Sigmoid colon (tissue), 7 donors: ENCODE measurements around the gene AP1G2. TPM values are rescaled to one million over a fixed set of nuclear protein-coding genes. Genes with fewer than 3 reads are reported as not detected.

Source experiments
- DNase-seq: peaks from one replicate; pipeline ENCODE4 v3.0.0-alpha.2; 2019
- H3K27ac ChIP-seq, 4 donors: fragments of 200-600 bp; sonication (generic); one replicate each; pipeline ENCODE4 v1.5.1; 2016 to 2019; ENCODE audit warnings: mild to moderate bottlenecking in 1 of 4
- H3K27me3 ChIP-seq, 3 donors: fragments of 200-600 bp; sonication (generic); one replicate each; pipeline ENCODE4 v1.5.1; 2019; ENCODE audit warnings: mild to moderate bottlenecking in 1 of 3
- H3K36me3 ChIP-seq, 4 donors: fragments of 200-600 bp; sonication (generic); one replicate each; pipeline ENCODE4 v1.5.1; 2016 to 2019
- H3K4me1 ChIP-seq, 4 donors: fragments of 200-600 bp; sonication (generic); one replicate each; pipeline ENCODE4 v1.5.1; 2017 to 2019
- H3K4me3 ChIP-seq, 4 donors: fragments of 200-600 bp; sonication (generic); one replicate each; pipeline ENCODE4 v1.5.1; 2017 to 2019; ENCODE audit warnings: mild to moderate bottlenecking in 2 of 4, moderate library complexity in 1 of 4
- H3K9me3 ChIP-seq, 4 donors: fragments of 200-600 bp in 3 of 4; sonication (generic) in 3 of 4; one replicate each; pipeline versions ENCODE4 v1.5.1 to v1.6.1; 2013 to 2019
- EP300 ChIP-seq, 4 donors: sonication (generic); formaldehyde crosslinking; IDR thresholded peaks; one replicate each; pipeline ENCODE4 v1.6.1; 2017; ENCODE audit warnings: antibody characterized with exemption in 4 of 4
- POLR2A ChIP-seq, 2 donors: fragments of 450-650 bp; IDR thresholded peaks; one replicate each; pipeline ENCODE4 v1.6.1; 2016; ENCODE audit warnings: antibody characterized with exemption in 2 of 2, mild to moderate bottlenecking in 2 of 2, moderate library complexity in 2 of 2
- POLR2AphosphoS5 ChIP-seq, 4 donors: sonication (generic); formaldehyde crosslinking; IDR thresholded peaks; one replicate each; pipeline ENCODE4 v1.6.1; 2017; ENCODE audit warnings: antibody characterized with exemption in 4 of 4
- WGBS, 2 donors: extraction: QIAGEN DNeasy Blood & Tissue Kit; methylation state at CpG; one replicate each; pipeline ENCODE4 v1.1.7; 2013; 5-methylcytosine and 5-hydroxymethylcytosine counted together
- intact Hi-C: fragments of 100-400 bp; cut with DNase I; formaldehyde crosslinking; loops from one replicate; pipeline ENCODE4 v1.15.1; 2023
- polyA plus RNA-seq, 3 donors: library from polyadenylated mRNA; stranded (reverse); fragments of 200-250 nt; gene quantifications; one replicate each; pipeline ENCODE4 v1.2.3, GENCODE V29; 2013
- total RNA-seq, 4 donors: library from RNA; depleted of rRNA; stranded (reverse); fragments of >200 nt; gene quantifications; one replicate each; pipeline ENCODE4 v1.1.0, GENCODE V29; 2016
- TF ChIP-seq, protein P1 (sequence below), 4 experiments: fragments of 450-650 bp in 3 of 4; fragments of 200-600 bp in 1 of 4; IDR thresholded peaks; one replicate each; pipeline ENCODE4 v1.5.1; 2016 to 2019; ENCODE audit warnings: antibody characterized with exemption in 4 of 4, mild to moderate bottlenecking in 3 of 4, moderate library complexity in 2 of 4
- donor health status: healthy with polysubstance abuse.
- donor health status: Bipolar disorder and iron deficiency.
- donor health status: healthy.

Gene AP1G2
- total and polyA plus RNA-seq, 7 donors = 16.4 to 124 (median 33.0) TPM

DNA sequence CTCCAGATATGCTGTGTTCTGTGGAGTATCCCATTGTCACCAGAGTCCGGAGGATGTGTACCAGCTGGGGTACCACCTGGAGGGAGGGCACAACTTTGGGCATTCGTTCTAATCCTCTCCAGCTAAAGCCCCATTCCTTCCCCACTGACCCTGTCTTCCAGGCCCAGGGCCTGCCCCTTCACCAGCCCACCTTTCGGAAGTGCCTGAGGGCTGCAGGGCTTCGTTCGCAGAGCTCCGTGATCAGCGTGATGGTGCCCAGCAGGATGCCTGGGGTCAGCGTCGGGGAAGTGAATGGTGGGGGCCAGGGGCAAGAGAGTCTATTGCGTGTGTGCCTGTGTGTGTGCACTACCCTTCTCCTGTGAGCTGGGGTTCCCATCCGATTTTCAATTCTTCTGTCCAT, 2.0 kb downstream of the AP1G2 start:
- no peak overlapping the region for H3K4me3 ChIP-seq
- no peaks in the 10 kb centered on the region for H3K9me3 ChIP-seq
- H3K27me3 ChIP-seq = no peaks in the 10 kb centered on the region
- intact Hi-C loops = no loop called here
- no peak overlapping the region for H3K27ac ChIP-seq
- DNase-seq = peak; percentile 56
- no peaks in the 10 kb centered on the region for H3K36me3 ChIP-seq
- 91% methylated on average over 11 of the region's 11 CpGs for WGBS, 2 donors
- H3K4me1 ChIP-seq = peaks cover 0 to 19% (median 10%) of the 10 kb centered on the region in 4 donors
- TF ChIP-seq EP300 (IDR thresholded peaks at IDR 0.05) = no peak
- TF ChIP-seq POLR2AphosphoS5 (IDR thresholded peaks at IDR 0.05) = peak in 1 of 4 donors; percentile 8

DNA sequence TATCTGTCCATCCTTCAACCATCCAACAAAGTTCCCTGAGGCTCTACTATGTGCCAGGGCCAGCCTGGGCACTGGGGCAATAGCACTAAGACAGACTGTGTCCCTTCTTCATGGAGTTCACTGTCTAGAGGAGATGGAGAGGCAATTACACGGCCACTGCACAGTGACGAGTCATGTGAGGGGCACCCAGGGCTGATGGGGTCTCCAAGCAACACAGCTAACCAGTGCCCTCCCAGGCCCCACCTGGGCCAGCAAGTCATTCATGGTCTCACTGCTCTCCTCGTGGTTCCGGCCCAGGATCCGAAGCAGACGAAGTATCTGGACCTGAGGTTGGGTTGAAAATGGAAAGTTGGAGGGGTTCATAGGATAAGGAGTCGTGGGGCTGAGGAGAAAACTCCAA, 2.7 kb downstream of the AP1G2 start:
- no peaks in the 10 kb centered on the region for H3K27me3 ChIP-seq
- TF ChIP-seq, protein P1, sequence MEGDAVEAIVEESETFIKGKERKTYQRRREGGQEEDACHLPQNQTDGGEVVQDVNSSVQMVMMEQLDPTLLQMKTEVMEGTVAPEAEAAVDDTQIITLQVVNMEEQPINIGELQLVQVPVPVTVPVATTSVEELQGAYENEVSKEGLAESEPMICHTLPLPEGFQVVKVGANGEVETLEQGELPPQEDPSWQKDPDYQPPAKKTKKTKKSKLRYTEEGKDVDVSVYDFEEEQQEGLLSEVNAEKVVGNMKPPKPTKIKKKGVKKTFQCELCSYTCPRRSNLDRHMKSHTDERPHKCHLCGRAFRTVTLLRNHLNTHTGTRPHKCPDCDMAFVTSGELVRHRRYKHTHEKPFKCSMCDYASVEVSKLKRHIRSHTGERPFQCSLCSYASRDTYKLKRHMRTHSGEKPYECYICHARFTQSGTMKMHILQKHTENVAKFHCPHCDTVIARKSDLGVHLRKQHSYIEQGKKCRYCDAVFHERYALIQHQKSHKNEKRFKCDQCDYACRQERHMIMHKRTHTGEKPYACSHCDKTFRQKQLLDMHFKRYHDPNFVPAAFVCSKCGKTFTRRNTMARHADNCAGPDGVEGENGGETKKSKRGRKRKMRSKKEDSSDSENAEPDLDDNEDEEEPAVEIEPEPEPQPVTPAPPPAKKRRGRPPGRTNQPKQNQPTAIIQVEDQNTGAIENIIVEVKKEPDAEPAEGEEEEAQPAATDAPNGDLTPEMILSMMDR (IDR thresholded peaks at IDR 0.05) = no peak
- no peak for TF ChIP-seq POLR2AphosphoS5 (IDR thresholded peaks at IDR 0.05)
- no peak for TF ChIP-seq POLR2A (IDR thresholded peaks at IDR 0.05)
- TF ChIP-seq EP300 (IDR thresholded peaks at IDR 0.05) = no peak
- H3K4me3 ChIP-seq = no peak overlapping the region
- H3K4me1 ChIP-seq = peaks cover 0 to 19% (median 10%) of the 10 kb centered on the region in 4 donors
- H3K27ac ChIP-seq = no peak overlapping the region
- peaks cover 0 to 5% (median 3%) of the 10 kb centered on the region in 4 donors for H3K36me3 ChIP-seq
- DNase-seq = peak; percentile 59
- intact Hi-C loops = no loop called here
- no peaks in the 10 kb centered on the region for H3K9me3 ChIP-seq
- WGBS, 2 donors = 85 to 90% methylated on average over 7 of the region's 7 CpGs

DNA sequence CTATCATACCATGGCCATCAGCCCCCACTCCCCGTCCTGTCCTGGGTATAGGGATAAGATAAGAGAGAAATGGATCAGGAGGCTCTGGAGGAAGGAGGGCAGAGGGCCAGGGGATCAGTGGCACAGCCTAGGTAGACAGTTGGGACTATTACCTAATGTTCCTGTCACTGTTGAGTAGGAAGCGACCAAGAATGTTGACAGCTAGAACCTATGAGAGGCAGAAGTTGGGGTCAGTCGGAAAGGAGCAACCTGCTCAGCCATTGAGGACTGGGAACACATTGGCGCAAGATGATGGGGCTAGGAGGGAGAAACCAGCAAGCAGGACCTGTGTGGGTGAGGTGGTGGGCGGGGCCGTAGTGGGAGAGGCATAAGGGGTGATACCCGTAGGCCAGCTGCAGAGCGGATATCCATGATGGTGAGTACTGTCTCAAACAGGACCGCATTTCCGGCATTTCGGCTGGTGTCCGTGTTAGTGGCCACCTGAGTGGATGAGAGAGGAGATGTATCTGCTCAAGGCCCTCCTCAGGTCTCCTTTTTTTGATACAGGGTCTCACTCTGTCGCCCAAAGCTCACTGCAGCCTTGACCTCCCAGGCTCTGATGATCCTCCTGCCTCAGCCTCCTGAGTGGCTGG, 3.3 kb downstream of the AP1G2 start:
- peak; percentile 62 for DNase-seq
- Histone ChIP-seq H3K4me3 (no peak overlapping the region), H3K27me3 (no peaks in the 10 kb centered on the region), H3K36me3 (peaks cover 0 to 9% (median 3%) of the 10 kb centered on the region in 4 donors), H3K9me3 (no peaks in the 10 kb centered on the region), H3K4me1 (peaks cover 0 to 19% (median 10%) of the 10 kb centered on the region in 4 donors), H3K27ac (no peak overlapping the region)
- WGBS, 2 donors = 87 to 91% methylated on average over 13 of the region's 13 CpGs
- intact Hi-C loops = no loop called here
- no peak for TF ChIP-seq POLR2A (IDR thresholded peaks at IDR 0.05)
- TF ChIP-seq, protein P1 (IDR thresholded peaks at IDR 0.05) = no peak
- TF ChIP-seq POLR2AphosphoS5 (IDR thresholded peaks at IDR 0.05) = no peak
- no peak for TF ChIP-seq EP300 (IDR thresholded peaks at IDR 0.05)

DNA sequence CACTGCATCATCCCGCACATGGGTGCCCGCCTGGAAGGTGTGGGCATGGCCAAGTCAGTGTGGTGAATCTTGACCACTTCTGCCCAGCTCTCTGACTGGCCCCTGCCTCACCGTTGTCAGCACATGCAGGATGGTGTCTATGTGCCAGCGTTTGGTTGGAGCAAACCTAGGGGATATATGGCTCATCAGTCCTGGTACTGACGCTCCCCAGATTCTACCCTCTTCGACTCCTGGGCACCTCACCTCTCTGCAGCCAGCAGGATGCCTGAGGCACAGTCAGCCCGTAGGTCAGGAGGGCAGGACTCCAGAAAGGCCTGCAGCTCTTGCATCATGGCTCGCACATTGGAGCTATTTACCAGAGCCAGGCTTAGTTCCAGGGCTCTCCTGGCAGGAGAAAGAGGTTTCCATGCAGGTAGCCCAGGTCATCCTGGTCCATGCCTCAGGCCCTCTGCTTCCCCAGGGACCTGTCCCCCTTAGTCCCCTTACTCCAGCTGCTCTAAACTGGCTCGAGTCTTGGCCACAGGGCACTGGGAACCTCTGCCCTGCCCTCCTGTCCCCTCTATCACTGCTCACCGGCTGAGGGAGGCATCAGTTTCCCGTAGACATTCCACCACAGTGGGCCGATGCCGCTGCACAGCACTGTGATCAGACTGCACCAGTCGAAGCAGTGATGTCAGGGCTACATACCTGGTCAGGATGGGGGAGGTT, 4.0 kb downstream of the AP1G2 start:
- DNase-seq = peak; percentile 62
- Histone ChIP-seq H3K4me1 (peaks cover 0 to 19% (median 10%) of the 10 kb centered on the region in 4 donors), H3K36me3 (peaks cover 0 to 15% (median 3%) of the 10 kb centered on the region in 4 donors), H3K27ac (no peak overlapping the region), H3K27me3 (no peaks in the 10 kb centered on the region), H3K9me3 (no peaks in the 10 kb centered on the region), H3K4me3 (no peak overlapping the region)
- peak in 1 of 4 donors; percentile 15 for TF ChIP-seq POLR2AphosphoS5 (IDR thresholded peaks at IDR 0.05)
- TF ChIP-seq, protein P1 (IDR thresholded peaks at IDR 0.05) = no peak
- intact Hi-C loops = no loop called here
- WGBS, 2 donors = 85 to 91% methylated on average over 14 of the region's 14 CpGs

DNA sequence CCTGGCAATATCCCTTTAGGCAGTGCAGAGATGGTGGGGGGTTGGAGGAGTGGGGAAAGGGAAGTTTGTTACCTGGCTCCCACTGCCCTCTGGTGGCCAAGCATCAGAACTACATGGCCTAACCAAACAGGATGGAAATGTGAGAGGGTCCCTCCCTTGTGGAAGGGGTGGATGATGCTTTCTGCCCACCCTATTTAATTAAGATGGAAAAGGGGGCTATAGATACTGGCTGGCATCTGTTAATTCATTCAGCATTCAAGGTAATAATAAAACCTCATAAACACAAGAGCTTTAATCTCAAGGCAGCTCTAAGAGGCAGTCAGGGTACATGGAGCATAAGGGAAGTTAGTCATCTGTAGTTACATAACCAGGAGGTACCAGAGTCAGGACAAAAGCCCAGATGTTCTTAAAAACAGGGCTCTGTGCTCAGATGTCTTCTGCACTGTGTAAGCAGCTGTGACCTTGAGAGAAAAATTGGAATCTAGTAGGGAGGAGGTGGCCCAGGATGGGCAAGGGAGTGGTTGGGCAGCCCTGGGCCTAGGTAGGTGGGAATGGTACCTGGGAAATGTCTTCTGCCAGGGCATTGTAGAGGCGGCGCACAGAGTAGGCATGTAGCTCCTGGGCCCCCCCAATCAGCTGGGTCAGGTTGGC, 4.6 kb downstream of the AP1G2 start:
- TF ChIP-seq POLR2A (IDR thresholded peaks at IDR 0.05) (no peak), POLR2AphosphoS5 (IDR thresholded peaks at IDR 0.05) (peak in 1 of 4 donors; percentile 13)
- TF ChIP-seq, protein P1 (IDR thresholded peaks at IDR 0.05) = peak; percentile 76 to 96 (median 90)
- peak; percentile 74 for DNase-seq
- no peak overlapping the region for H3K4me3 ChIP-seq
- no peaks in the 10 kb centered on the region for H3K9me3 ChIP-seq
- H3K27me3 ChIP-seq = no peaks in the 10 kb centered on the region
- peaks cover 0 to 20% (median 3%) of the 10 kb centered on the region in 4 donors for H3K36me3 ChIP-seq
- intact Hi-C loops = loop anchor here (1.0 kb wide), 1 partner anchor 85 kb away; no protein-coding TSS in a partner anchor
- H3K27ac ChIP-seq = no peak overlapping the region
- 98 to 100% methylated on average over 2 of the region's 2 CpGs for WGBS, 2 donors
- H3K4me1 ChIP-seq = peaks cover 0 to 21% (median 13%) of the 10 kb centered on the region in 4 donors
